Measurements from ENCODE around the gene ARID5B.

The ARID5B gene

GRCh38 chr10:62037890-62038608, 136.6 kb downstream of the ARID5B start:
- no peak for DNase-seq

GRCh38 chr10:62038609-62039190, 137.2 kb downstream of the ARID5B start:
- DNase-seq: peak; percentile 92

- DNase-seq: no peak
Measured at GRCh38 chr10:62039954-62040353, 138.5 kb downstream of the ARID5B start.

GRCh38 chr10:62040881-62041280, 139.4 kb downstream of the ARID5B start:
- no peak for DNase-seq

GRCh38 chr10:62043421-62044021, 142.0 kb downstream of the ARID5B start:
- peak; percentile 91 for DNase-seq

GRCh38 chr10:62044566-62044965, 143.1 kb downstream of the ARID5B start:
- DNase-seq: no peak

- peak; percentile 94 for DNase-seq
Measured at GRCh38 chr10:62045765-62046521, 144.4 kb downstream of the ARID5B start.

- no peak for DNase-seq
Measured at GRCh38 chr10:62046522-62047227, 145.2 kb downstream of the ARID5B start.

GRCh38 chr10:62047228-62047892, 145.9 kb downstream of the ARID5B start:
- no peak for DNase-seq

- DNase-seq: no peak
Measured at GRCh38 chr10:62047960-62048383, 146.5 kb downstream of the ARID5B start.

GRCh38 chr10:62048470-62048869, 147.0 kb downstream of the ARID5B start:
- DNase-seq: no peak

- DNase-seq: peak; percentile 97
Measured at GRCh38 chr10:62048919-62049623, 147.6 kb downstream of the ARID5B start.

- no peak for DNase-seq
Measured at GRCh38 chr10:62049624-62050345, 148.3 kb downstream of the ARID5B start.

- no peak for DNase-seq
Measured at GRCh38 chr10:62050346-62050892, 148.9 kb downstream of the ARID5B start.

GRCh38 chr10:62050893-62051433, 149.5 kb downstream of the ARID5B start:
- DNase-seq: peak; percentile 95

GRCh38 chr10:62052276-62052675, 150.8 kb downstream of the ARID5B start:
- no peak for DNase-seq

- DNase-seq: no peak
Measured at GRCh38 chr10:62053860-62054259, 152.4 kb downstream of the ARID5B start.

GRCh38 chr10:62054408-62054807, 152.9 kb downstream of the ARID5B start:
- no peak for DNase-seq

GRCh38 chr10:62054830-62055229, 153.3 kb downstream of the ARID5B start:
- DNase-seq: no peak

- DNase-seq: no peak
Measured at GRCh38 chr10:62056219-62056618, 154.7 kb downstream of the ARID5B start.

Measured in fibroblast of skin of scalp (primary cell).